ENCODE results near the gene ID3. TPM values are rescaled to one million over a fixed set of nuclear protein-coding genes. Genes with fewer than 3 reads are reported as not detected.
A peak's percentile ranks its signal among the peaks of the same experiment; 100 is the strongest.
"Not testable (repeated sequence)": the region's sequence is repeated elsewhere in the genome, so short reads cannot be mapped to it uniquely, and the experiment has no call there.

ID3 gene
- polyA plus RNA-seq, 4 donors: 78.1 to 157 (median 125) TPM

DNA sequence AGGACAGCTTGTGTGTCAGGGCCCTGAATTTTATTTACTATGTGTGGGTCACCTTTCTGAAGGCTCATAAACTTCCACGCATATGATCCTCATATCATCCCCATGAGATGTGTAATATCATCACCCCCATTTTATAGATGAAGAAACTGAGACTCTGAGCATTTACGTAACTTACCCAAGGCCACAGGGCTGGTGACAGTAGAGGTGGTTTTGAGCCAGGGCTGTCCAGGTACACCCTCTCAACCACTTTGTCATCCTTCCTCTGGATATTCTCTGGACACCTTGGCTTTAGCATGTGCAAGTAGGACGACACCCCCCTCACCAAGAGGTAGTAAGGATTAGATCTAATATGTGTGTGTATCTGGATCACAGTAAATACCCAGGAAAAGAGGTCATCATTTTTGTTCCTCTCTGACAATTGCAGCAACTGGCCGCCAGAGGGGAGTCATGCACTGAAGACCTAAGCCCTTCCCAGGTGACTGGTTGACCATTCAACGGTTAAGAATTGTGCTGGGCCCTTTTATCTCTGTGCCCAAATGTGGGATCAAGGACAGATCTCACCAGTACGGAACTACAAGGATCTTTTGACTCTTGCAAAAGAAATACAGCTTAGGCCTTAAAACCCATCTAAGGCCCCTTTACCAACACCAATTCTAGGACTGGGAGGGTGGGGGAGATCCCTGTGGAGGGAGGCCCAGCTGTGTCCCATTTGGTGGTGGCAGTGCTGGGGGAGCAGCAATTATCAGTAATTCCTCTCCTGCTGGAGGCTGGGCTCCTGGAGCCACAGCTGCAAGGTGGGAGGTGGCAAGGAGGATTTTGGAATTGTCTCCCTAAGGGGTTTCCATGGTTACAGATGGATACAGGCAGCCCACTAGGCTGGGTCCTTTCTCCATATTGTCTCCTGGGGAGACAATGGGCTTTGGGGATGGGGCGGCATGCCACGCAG lies 14.6 kb downstream of the ID3 start:
- WGBS, 3 donors: 40 to 41% (median 41%) methylated on average over 8 of the region's 8 CpGs
- Histone ChIP-seq H3K4me3 (ENCODE audit: low read depth in 1 of 3, low read length in 3 of 3) (no peak overlapping the region), H3K27me3 (ENCODE audit: control insufficient read depth in 3 of 3, insufficient read depth in 3 of 3, low read length in 3 of 3) (no peaks in the 10 kb centered on the region), H3K36me3 (ENCODE audit: control insufficient read depth in 3 of 3, insufficient read depth in 2 of 3, low read depth in 1 of 3, low read length in 3 of 3) (no peaks in the 10 kb centered on the region), H3K4me1 (ENCODE audit: control insufficient read depth in 3 of 3, insufficient read depth in 2 of 3, low read depth in 1 of 3, low read length in 2 of 3) (peaks cover 0 to 11% (median 2%) of the 10 kb centered on the region in 3 donors), H3K9me3 (ENCODE audit: control insufficient read depth in 2 of 2, insufficient read depth in 1 of 2, low read depth in 1 of 2, low read length in 1 of 2) (no peaks in the 10 kb centered on the region), H3K27ac (ENCODE audit: low read depth in 1 of 3, low read length in 2 of 3) (no peak overlapping the region)
- FAIRE-seq: no peak
- DNase-seq: peak; percentile 85 to 87

DNA sequence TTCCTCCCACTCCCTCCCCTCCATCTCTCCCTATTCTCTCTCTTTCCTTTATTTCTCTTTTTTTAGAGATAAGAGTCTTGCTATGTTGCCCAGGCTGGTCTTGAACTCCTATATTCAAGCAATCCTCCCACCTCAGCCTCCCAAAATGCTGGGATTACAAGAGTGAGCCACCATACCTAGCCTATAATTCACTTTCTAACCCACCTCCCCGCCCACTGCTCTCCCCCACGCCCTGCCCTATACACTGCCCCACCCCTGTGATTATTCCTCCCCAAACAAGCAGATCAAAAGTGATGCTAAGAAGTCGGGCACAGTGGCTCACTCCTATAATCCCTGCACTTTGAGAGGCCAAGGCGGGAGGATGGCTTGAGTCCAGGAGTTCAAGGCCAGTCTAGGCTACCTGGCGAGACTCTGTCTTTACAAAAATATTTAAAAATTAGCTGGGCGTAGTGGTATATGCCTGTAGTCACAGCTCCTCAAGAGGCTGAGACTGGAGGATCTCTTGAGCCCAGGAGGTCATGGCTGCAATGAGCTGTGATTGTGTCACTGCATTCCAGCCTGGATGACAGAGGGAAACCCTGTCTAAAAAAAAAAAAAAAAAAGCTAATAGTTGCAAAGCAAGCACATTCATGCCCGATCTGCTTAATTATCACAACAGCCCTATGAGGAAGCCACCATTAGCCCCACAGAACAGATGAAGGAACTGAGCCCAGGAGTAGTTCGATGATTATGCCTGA lies 15.4 kb downstream of the ID3 start:
- no peak for FAIRE-seq
- H3K4me1 ChIP-seq (ENCODE audit: control insufficient read depth in 3 of 3, insufficient read depth in 2 of 3, low read depth in 1 of 3, low read length in 2 of 3): peaks cover 0 to 14% (median 2%) of the 10 kb centered on the region in 3 donors
- WGBS, 3 donors: 36 to 72% (median 58%) methylated on average over 8 of the region's 8 CpGs

DNA sequence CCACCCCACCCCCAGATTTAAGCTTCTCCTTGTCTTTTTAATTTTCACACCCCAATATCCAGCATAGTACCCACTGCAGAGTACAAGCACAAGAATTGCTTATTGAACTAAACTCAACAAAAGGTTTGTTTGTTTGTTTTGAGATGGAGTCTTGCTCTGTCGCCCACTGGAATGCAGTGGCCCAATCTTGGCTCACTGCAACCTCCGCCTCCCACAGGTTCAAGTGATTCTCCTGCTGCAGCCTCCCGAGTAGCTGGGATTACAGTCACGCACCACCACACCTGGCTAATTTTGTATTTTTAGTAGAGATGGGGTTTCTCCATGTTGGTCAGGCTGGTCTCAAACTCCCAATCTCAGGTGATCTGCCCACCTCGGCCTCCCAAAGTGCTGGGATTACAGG lies 16.4 kb downstream of the ID3 start:
- FAIRE-seq; H3K36me3 ChIP-seq (ENCODE audit: control insufficient read depth in 3 of 3, insufficient read depth in 2 of 3, low read depth in 1 of 3, low read length in 3 of 3); H3K9me3 ChIP-seq (ENCODE audit: control insufficient read depth in 2 of 2, insufficient read depth in 1 of 2, low read depth in 1 of 2, low read length in 1 of 2); H3K4me3 ChIP-seq (ENCODE audit: low read depth in 1 of 3, low read length in 3 of 3); DNase-seq; H3K27ac ChIP-seq (ENCODE audit: low read depth in 1 of 3, low read length in 2 of 3); H3K27me3 ChIP-seq (ENCODE audit: control insufficient read depth in 3 of 3, insufficient read depth in 3 of 3, low read length in 3 of 3): not testable (repeated sequence)
- peaks cover 0 to 14% (median 2%) of the 10 kb centered on the region in 3 donors for H3K4me1 ChIP-seq (ENCODE audit: control insufficient read depth in 3 of 3, insufficient read depth in 2 of 3, low read depth in 1 of 3, low read length in 2 of 3)
- 89 to 94% (median 90%) methylated on average over 4 to 5 of the region's 5 CpGs for WGBS, 3 donors

More for the DNA sequence above, 15.4 kb downstream of the ID3 start:
- Histone ChIP-seq H3K36me3 (ENCODE audit: control insufficient read depth in 3 of 3, insufficient read depth in 2 of 3, low read depth in 1 of 3, low read length in 3 of 3) (no peaks in the 10 kb centered on the region), H3K4me3 (ENCODE audit: low read depth in 1 of 3, low read length in 3 of 3) (no peak overlapping the region), H3K9me3 (ENCODE audit: control insufficient read depth in 2 of 2, insufficient read depth in 1 of 2, low read depth in 1 of 2, low read length in 1 of 2) (no peaks in the 10 kb centered on the region), H3K27me3 (ENCODE audit: control insufficient read depth in 3 of 3, insufficient read depth in 3 of 3, low read length in 3 of 3) (no peaks in the 10 kb centered on the region), H3K27ac (ENCODE audit: low read depth in 1 of 3, low read length in 2 of 3) (no peak overlapping the region)
- peak in 1 of 2 donors; percentile 1 for DNase-seq

DNA sequence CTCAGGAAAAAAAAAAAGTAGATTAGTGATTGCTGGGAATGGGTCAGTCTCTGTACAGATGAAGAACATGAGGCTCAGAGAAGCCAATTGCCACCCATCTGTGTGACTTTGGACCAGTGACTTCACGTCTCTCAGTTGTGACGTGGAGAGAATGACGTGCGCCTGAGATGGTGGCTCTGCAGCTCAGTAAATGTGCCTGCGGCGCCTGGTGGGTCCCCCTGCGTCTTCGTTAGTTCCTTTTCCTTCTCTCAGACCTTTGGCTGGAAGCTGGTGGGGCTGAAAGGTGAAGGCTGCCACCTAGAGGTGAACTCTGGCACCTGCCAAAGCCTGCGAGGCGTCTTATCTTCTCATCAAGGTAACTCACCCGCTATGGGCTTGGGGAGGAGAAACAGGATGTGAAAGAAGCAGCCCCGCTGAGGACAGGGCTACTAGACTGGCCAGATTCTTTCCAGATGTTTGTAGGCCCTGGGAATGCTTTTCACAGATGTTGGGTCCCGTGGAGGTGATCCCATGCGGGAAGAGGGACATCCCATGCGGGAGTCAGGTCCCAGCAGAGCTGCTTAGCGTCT lies 19.5 kb downstream of the ID3 start:
- FAIRE-seq (no peak), DNase-seq (peak; percentile 91 to 95)
- no peaks in the 10 kb centered on the region for H3K9me3 ChIP-seq (ENCODE audit: control insufficient read depth in 2 of 2, insufficient read depth in 1 of 2, low read depth in 1 of 2, low read length in 1 of 2)
- peak overlapping the region in 1 of 3 donors; percentile 22 for H3K4me3 ChIP-seq (ENCODE audit: low read depth in 1 of 3, low read length in 3 of 3)
- no peaks in the 10 kb centered on the region for H3K27me3 ChIP-seq (ENCODE audit: control insufficient read depth in 3 of 3, insufficient read depth in 3 of 3, low read length in 3 of 3)
- peaks cover 0 to 15% (median 0%) of the 10 kb centered on the region in 3 donors for H3K4me1 ChIP-seq (ENCODE audit: control insufficient read depth in 3 of 3, insufficient read depth in 2 of 3, low read depth in 1 of 3, low read length in 2 of 3)
- H3K36me3 ChIP-seq (ENCODE audit: control insufficient read depth in 3 of 3, insufficient read depth in 2 of 3, low read depth in 1 of 3, low read length in 3 of 3): no peaks in the 10 kb centered on the region
- 1 to 5% (median 4%) methylated on average over 16 of the region's 16 CpGs for WGBS, 3 donors
- H3K27ac ChIP-seq (ENCODE audit: low read depth in 1 of 3, low read length in 2 of 3): peak overlapping the region in 2 of 3 donors; percentile 21 to 28

DNA sequence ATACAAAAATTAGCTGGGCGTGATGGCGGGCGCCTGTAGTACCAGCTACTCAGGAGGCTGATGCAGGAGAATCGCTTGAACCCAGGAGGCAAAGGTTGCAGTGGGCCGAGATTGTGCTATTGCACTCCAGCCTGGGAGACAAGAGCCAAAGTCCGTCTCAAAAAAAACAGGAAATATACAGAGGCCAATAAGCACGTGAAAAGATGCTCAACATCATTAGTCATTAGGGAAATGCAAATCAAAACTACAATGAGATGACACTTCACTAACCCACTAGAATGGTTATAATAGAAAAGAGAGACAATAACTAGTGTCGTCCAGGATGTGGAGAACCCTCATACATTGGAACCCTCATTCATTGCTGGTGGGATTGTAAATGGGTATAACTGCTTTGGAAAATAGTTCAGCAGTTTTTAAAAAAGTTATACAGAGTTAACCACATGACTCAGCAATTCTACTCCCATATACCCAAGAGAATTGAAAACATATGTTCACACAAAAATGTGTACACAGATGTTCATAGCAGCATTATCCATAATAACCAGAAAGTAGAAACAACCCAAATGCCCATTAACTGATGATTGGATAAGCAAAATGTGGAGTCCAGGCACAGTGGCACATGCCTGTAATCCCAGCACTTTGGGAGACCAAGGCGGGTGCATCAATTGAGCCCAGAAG lies 21.9 kb downstream of the ID3 start:
- Histone ChIP-seq H3K36me3 (ENCODE audit: control insufficient read depth in 3 of 3, insufficient read depth in 2 of 3, low read depth in 1 of 3, low read length in 3 of 3) (no peaks in the 10 kb centered on the region), H3K9me3 (ENCODE audit: control insufficient read depth in 2 of 2, insufficient read depth in 1 of 2, low read depth in 1 of 2, low read length in 1 of 2) (no peaks in the 10 kb centered on the region), H3K4me1 (ENCODE audit: control insufficient read depth in 3 of 3, insufficient read depth in 2 of 3, low read depth in 1 of 3, low read length in 2 of 3) (peaks cover 0 to 27% (median 0%) of the 10 kb centered on the region in 3 donors), H3K27me3 (ENCODE audit: control insufficient read depth in 3 of 3, insufficient read depth in 3 of 3, low read length in 3 of 3) (no peaks in the 10 kb centered on the region), H3K4me3 (ENCODE audit: low read depth in 1 of 3, low read length in 3 of 3) (no peak overlapping the region), H3K27ac (ENCODE audit: low read depth in 1 of 3, low read length in 2 of 3) (peak overlapping the region in 2 of 3 donors; percentile 45 to 52)
- DNase-seq (peak; percentile 73 to 91), FAIRE-seq (no peak)
- 21 to 52% (median 40%) methylated on average over 9 of the region's 9 CpGs for WGBS, 3 donors

DNA sequence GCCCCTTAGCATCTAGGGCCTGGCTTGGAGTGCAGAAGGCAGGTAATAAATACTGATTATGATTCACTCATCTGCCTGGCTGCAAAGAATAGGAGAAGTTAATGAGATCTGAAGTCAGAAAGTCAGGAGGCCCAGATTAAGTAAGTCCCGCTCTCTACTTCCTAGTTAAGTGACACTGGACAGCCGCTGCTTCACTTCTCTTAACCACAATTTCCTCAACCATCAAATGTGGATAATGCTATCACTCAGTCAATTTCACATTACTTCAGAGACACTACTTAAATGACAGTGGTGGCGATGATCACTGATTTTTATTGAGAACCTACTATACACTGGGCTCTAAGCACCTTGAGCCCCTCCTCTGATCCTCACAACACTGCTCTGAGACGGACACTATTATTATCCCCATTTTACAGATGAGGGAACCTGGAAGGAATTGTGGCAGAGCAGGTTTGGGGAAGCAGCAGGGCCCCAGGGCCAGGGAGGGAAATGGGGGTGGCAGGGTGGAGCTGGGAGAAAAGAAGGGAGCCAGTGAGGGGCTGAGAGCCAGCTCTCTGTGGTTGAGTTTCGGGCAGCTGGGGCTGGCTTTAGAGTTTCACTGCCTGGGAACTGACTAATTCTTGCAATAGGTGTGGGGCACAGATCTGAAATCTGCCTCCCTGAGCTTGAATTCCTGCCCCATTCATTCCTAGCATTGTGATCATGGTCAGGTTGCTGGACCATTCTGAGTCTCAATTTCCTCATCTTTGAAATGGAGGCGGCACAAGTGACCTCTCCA lies 25.9 kb downstream of the ID3 start:
- WGBS, 3 donors: 75 to 79% (median 75%) methylated on average over 6 of the region's 6 CpGs
- FAIRE-seq: no peak
- Histone ChIP-seq H3K27me3 (ENCODE audit: control insufficient read depth in 3 of 3, insufficient read depth in 3 of 3, low read length in 3 of 3) (no peaks in the 10 kb centered on the region), H3K4me3 (ENCODE audit: low read depth in 1 of 3, low read length in 3 of 3) (no peak overlapping the region), H3K4me1 (ENCODE audit: control insufficient read depth in 3 of 3, insufficient read depth in 2 of 3, low read depth in 1 of 3, low read length in 2 of 3) (peaks cover 3 to 56% (median 5%) of the 10 kb centered on the region in 3 donors), H3K9me3 (ENCODE audit: control insufficient read depth in 2 of 2, insufficient read depth in 1 of 2, low read depth in 1 of 2, low read length in 1 of 2) (no peaks in the 10 kb centered on the region), H3K27ac (ENCODE audit: low read depth in 1 of 3, low read length in 2 of 3) (peak overlapping the region; percentile 15 to 51 (median 38)), H3K36me3 (ENCODE audit: control insufficient read depth in 3 of 3, insufficient read depth in 2 of 3, low read depth in 1 of 3, low read length in 3 of 3) (no peaks in the 10 kb centered on the region)
- DNase-seq: no peak

DNA sequence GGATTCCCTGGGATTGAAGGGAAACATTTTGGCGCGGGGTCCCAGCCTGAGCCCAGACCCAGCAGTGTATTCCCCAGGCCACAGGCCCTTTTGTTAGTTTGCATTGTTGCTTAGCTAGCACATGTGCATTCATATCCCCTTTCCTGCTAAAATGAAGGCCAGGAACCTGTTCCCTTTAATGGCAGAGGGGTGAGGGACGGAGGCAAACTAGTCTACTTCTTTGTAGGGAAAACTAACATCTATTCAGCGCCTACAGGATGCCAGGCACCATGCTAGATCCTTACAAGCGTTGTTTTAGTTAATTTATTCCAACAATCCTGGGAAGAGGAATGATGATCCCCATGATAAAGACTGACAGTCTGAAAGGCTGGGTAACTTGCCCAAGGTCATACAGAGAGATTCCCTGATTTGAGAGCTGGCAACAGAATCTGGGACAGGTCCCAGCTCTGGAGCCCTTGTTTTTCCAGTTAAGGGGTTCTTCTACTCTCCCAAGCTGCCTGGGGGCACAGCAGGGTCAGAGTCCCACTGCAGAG lies 27.7 kb downstream of the ID3 start:
- Histone ChIP-seq H3K4me1 (ENCODE audit: control insufficient read depth in 3 of 3, insufficient read depth in 2 of 3, low read depth in 1 of 3, low read length in 2 of 3) (peaks cover 12 to 64% (median 14%) of the 10 kb centered on the region in 3 donors), H3K36me3 (ENCODE audit: control insufficient read depth in 3 of 3, insufficient read depth in 2 of 3, low read depth in 1 of 3, low read length in 3 of 3) (peaks cover 0 to 7% (median 0%) of the 10 kb centered on the region in 3 donors), H3K4me3 (ENCODE audit: low read depth in 1 of 3, low read length in 3 of 3) (peak overlapping the region in 2 of 3 donors; percentile 5 to 24), H3K9me3 (ENCODE audit: control insufficient read depth in 2 of 2, insufficient read depth in 1 of 2, low read depth in 1 of 2, low read length in 1 of 2) (no peaks in the 10 kb centered on the region), H3K27me3 (ENCODE audit: control insufficient read depth in 3 of 3, insufficient read depth in 3 of 3, low read length in 3 of 3) (no peaks in the 10 kb centered on the region), H3K27ac (ENCODE audit: low read depth in 1 of 3, low read length in 2 of 3) (peak overlapping the region; percentile 21 to 45 (median 41))
- DNase-seq (no peak), FAIRE-seq (no peak)
- WGBS, 3 donors: 38 to 39% (median 39%) methylated on average over 5 of the region's 5 CpGs

All from small intestine (tissue), 7 donors.